Astrocyte of the cerebellum (primary cell): ENCODE data around the gene ACAD8.

Source experiments
- DNase-seq: peaks from one replicate; pipeline ENCODE4 v3.0.0-alpha.2; 2011; ENCODE audit warnings: low read depth
- H3K4me3 ChIP-seq: 2 replicates; pipeline ENCODE4 v1.5.1; 2011; ENCODE audit warnings: mild to moderate bottlenecking, low read depth, low read length, moderate library complexity
- CTCF ChIP-seq: IDR thresholded peaks from 2 replicates; pipeline ENCODE4 v1.5.1; 2012; ENCODE audit warnings: low read length, low read depth, moderate library complexity, mild to moderate bottlenecking; ENCODE audit errors: missing control alignments
- in situ Hi-C: cut with HindIII; loops from 2 replicates; pipeline ENCODE4 v1.10.0; 2017; ENCODE audit warnings: low sequenced_read_pairs

ACAD8 gene

GRCh38 chr11:134246100-134246499 lies 7.3 kb upstream of the ACAD8 start:
- in situ Hi-C loops: no loop called here
- TF ChIP-seq CTCF: no peak
- no peak overlapping the region for H3K4me3 ChIP-seq
- no peak for DNase-seq

GRCh38 chr11:134246678-134247077 lies 6.7 kb upstream of the ACAD8 start:
- in situ Hi-C loops: no loop called here
- H3K4me3 ChIP-seq: no peak overlapping the region
- no peak for TF ChIP-seq CTCF
- DNase-seq: no peak

- in situ Hi-C loops: no loop called here
- no peak overlapping the region for H3K4me3 ChIP-seq
- no peak for TF ChIP-seq CTCF
- no peak for DNase-seq
Observed at GRCh38 chr11:134248910-134249480, 4.4 kb upstream of the ACAD8 start.

GRCh38 chr11:134250246-134250645 lies 3.1 kb upstream of the ACAD8 start:
- TF ChIP-seq CTCF: no peak
- H3K4me3 ChIP-seq: no peak overlapping the region
- no peak for DNase-seq
- in situ Hi-C loops: no loop called here

- in situ Hi-C loops: no loop called here
- no peak for DNase-seq
- no peak overlapping the region for H3K4me3 ChIP-seq
- TF ChIP-seq CTCF: no peak
Observed at GRCh38 chr11:134250675-134251074, 2.7 kb upstream of the ACAD8 start.

- DNase-seq: no peak
Observed at GRCh38 chr11:134252346-134253187, 801 bp upstream of the ACAD8 start.

More at GRCh38 chr11:134252346-134253187, 801 bp upstream of the ACAD8 start:
- no peak for TF ChIP-seq CTCF
- H3K4me3 ChIP-seq: peak overlapping the region; percentile 90
- in situ Hi-C loops: no loop called here
